HG02852 (cell line): Measurements from ENCODE around the gene PIEZO2.

Experiments used
- ATAC-seq: cut with Tn5 transposase; IDR thresholded peaks from one replicate; pipeline ENCODE4 v1.9.1; 2021; ENCODE audit warnings: mild to moderate bottlenecking, moderate library complexity; ENCODE audit not compliant: unreplicated experiment

Gene PIEZO2

GRCh38 chr18:10989486-10989885, 159.9 kb downstream of the PIEZO2 start:
- ATAC-seq = no peak

- ATAC-seq = no peak
Observed at GRCh38 chr18:10985689-10986088, 163.7 kb downstream of the PIEZO2 start.

GRCh38 chr18:10979411-10979810, 170.0 kb downstream of the PIEZO2 start:
- no peak for ATAC-seq

- no peak for ATAC-seq
Observed at GRCh38 chr18:10977042-10977441, 172.3 kb downstream of the PIEZO2 start.

GRCh38 chr18:10973567-10974203, 175.7 kb downstream of the PIEZO2 start:
- ATAC-seq = no peak

- no peak for ATAC-seq
Observed at GRCh38 chr18:10971717-10972116, 177.7 kb downstream of the PIEZO2 start.

- no peak for ATAC-seq
Observed at GRCh38 chr18:10965119-10965518, 184.2 kb downstream of the PIEZO2 start.

- ATAC-seq = no peak
Observed at GRCh38 chr18:10953672-10954071, 195.7 kb downstream of the PIEZO2 start.

- no peak for ATAC-seq
Observed at GRCh38 chr18:10951631-10952544, 197.5 kb downstream of the PIEZO2 start.

GRCh38 chr18:10950876-10951630, 198.3 kb downstream of the PIEZO2 start:
- ATAC-seq = peak; percentile 65

GRCh38 chr18:10950080-10950875, 199.1 kb downstream of the PIEZO2 start:
- no peak for ATAC-seq

- no peak for ATAC-seq
Observed at GRCh38 chr18:10949655-10950054, 199.7 kb downstream of the PIEZO2 start.

- no peak for ATAC-seq
Observed at GRCh38 chr18:10948421-10948820, 200.9 kb downstream of the PIEZO2 start.

GRCh38 chr18:10946058-10946457, 203.3 kb downstream of the PIEZO2 start:
- no peak for ATAC-seq

GRCh38 chr18:10942998-10943397, 206.4 kb downstream of the PIEZO2 start:
- ATAC-seq = no peak

- no peak for ATAC-seq
Observed at GRCh38 chr18:10939822-10940221, 209.5 kb downstream of the PIEZO2 start.

- ATAC-seq = no peak
Observed at GRCh38 chr18:10937743-10938640, 211.4 kb downstream of the PIEZO2 start.

- no peak for ATAC-seq
Observed at GRCh38 chr18:10936176-10937053, 213.0 kb downstream of the PIEZO2 start.

GRCh38 chr18:10935588-10935987, 213.8 kb downstream of the PIEZO2 start:
- no peak for ATAC-seq
